ENCODE data around the gene HSF5. TPM values are rescaled to one million over a fixed set of nuclear protein-coding genes. Genes with fewer than 3 reads are reported as not detected.

HSF5 gene
- total and polyA plus RNA-seq, 2 of the 13 experiments (the other 11 are each of a cell fraction or from before 2014, with no cell fraction given), result not detected

GRCh38 chr17:58513965-58514769 lies 26.0 kb upstream of the HSF5 start, which contains the start of gene MTMR4 (continued):
- TF ChIP-seq PBX3 (CRISPR knock-in tag; IDR thresholded peaks at IDR 0.05; ENCODE audit: borderline replicate concordance), result no peak
- no peak for TF ChIP-seq CEBPG (CRISPR knock-in tag; IDR thresholded peaks at IDR 0.05)
- TF ChIP-seq ZNF543 (CRISPR knock-in tag; IDR thresholded peaks at IDR 0.05), result no peak
- no peak for TF ChIP-seq E2F1 (CRISPR knock-in tag; IDR thresholded peaks at IDR 0.05)
- TF ChIP-seq ZNF790 (CRISPR knock-in tag; IDR thresholded peaks at IDR 0.05; ENCODE audit: borderline replicate concordance), result peak; percentile 51; the same call in 1 of the 2 replicates
- no peak for TF ChIP-seq CSRNP2 (CRISPR knock-in tag; conservative IDR thresholded peaks at IDR 0.05; ENCODE audit: low read depth)
- 0 out of 2 replicates have a peak, but pooled peaks have one; percentile 35 for TF ChIP-seq BRD4 (CRISPR knock-in tag; IDR thresholded peaks at IDR 0.05)
- TF ChIP-seq STAT5B (CRISPR knock-in tag; IDR thresholded peaks at IDR 0.05), result no peak
- TF ChIP-seq RORA (CRISPR knock-in tag; IDR thresholded peaks at IDR 0.05), result no peak
- no peak; the same call in 1 of the 2 replicates for TF ChIP-seq NCOA2 (CRISPR knock-in tag; IDR thresholded peaks at IDR 0.05)
- no peak for TF ChIP-seq ZNF704 (CRISPR knock-in tag; IDR thresholded peaks at IDR 0.05; ENCODE audit: borderline replicate concordance)
- TF ChIP-seq RAD51 (IDR thresholded peaks at IDR 0.05; ENCODE audit: borderline replicate concordance), result no peak
- no peak for TF ChIP-seq ZNF33B (CRISPR knock-in tag; IDR thresholded peaks at IDR 0.05)
- no peak for TF ChIP-seq TFAP4 (IDR thresholded peaks at IDR 0.05; ENCODE audit: borderline replicate concordance, low read depth)
- TF ChIP-seq HDAC2 (CRISPR knock-in tag; IDR thresholded peaks at IDR 0.05), result peak; percentile 25; the same call in 1 of the 2 replicates
- TF ChIP-seq MAFF (IDR thresholded peaks at IDR 0.05; ENCODE audit: low read depth, low read length), result no peak
- no peak for TF ChIP-seq PRDM4 (CRISPR knock-in tag; IDR thresholded peaks at IDR 0.05; ENCODE audit: borderline replicate concordance)
- peak; percentile 54; the same call in 1 of the 2 replicates for TF ChIP-seq KLF9 (CRISPR knock-in tag; IDR thresholded peaks at IDR 0.05; ENCODE audit: low read depth)
- TF ChIP-seq CENPBD1 (CRISPR knock-in tag; IDR thresholded peaks at IDR 0.05; ENCODE audit: borderline replicate concordance, low read depth), result no peak

Data from HepG2 (cell line).